ENCODE measurements around the gene ARHGAP26.

The ARHGAP26 gene

GRCh38 chr5:142881076-142881783 lies 111.1 kb downstream of the ARHGAP26 start:
- DNase-seq = no peak

- DNase-seq = no peak
Measured at GRCh38 chr5:142881784-142882126, 111.6 kb downstream of the ARHGAP26 start.

- no peak for DNase-seq
Measured at GRCh38 chr5:142883025-142883424, 112.8 kb downstream of the ARHGAP26 start.

- no peak for DNase-seq
Measured at GRCh38 chr5:142883438-142883837, 113.3 kb downstream of the ARHGAP26 start.

GRCh38 chr5:142884029-142884428 lies 113.9 kb downstream of the ARHGAP26 start:
- DNase-seq = no peak

- DNase-seq = no peak
Measured at GRCh38 chr5:142886211-142886610, 116.0 kb downstream of the ARHGAP26 start.

GRCh38 chr5:142886956-142887355 lies 116.8 kb downstream of the ARHGAP26 start:
- DNase-seq = no peak

GRCh38 chr5:142888469-142889085 lies 118.4 kb downstream of the ARHGAP26 start:
- no peak for DNase-seq

GRCh38 chr5:142892021-142892420 lies 121.8 kb downstream of the ARHGAP26 start:
- no peak for DNase-seq

- no peak for DNase-seq
Measured at GRCh38 chr5:142894315-142894714, 124.1 kb downstream of the ARHGAP26 start.

- DNase-seq = no peak
Measured at GRCh38 chr5:142894749-142895148, 124.6 kb downstream of the ARHGAP26 start.

GRCh38 chr5:142896325-142897007 lies 126.3 kb downstream of the ARHGAP26 start:
- DNase-seq = no peak

GRCh38 chr5:142897328-142897727 lies 127.2 kb downstream of the ARHGAP26 start:
- no peak for DNase-seq

GRCh38 chr5:142900927-142901326 lies 130.8 kb downstream of the ARHGAP26 start:
- no peak for DNase-seq

GRCh38 chr5:142901476-142902185 lies 131.5 kb downstream of the ARHGAP26 start:
- DNase-seq = no peak

GRCh38 chr5:142902186-142902965 lies 132.2 kb downstream of the ARHGAP26 start:
- no peak for DNase-seq

- DNase-seq = no peak
Measured at GRCh38 chr5:142904416-142904815, 134.2 kb downstream of the ARHGAP26 start.

- DNase-seq = no peak
Measured at GRCh38 chr5:142905348-142905747, 135.2 kb downstream of the ARHGAP26 start.

GRCh38 chr5:142906863-142907671 lies 136.9 kb downstream of the ARHGAP26 start:
- DNase-seq = no peak

GRCh38 chr5:142908659-142909058 lies 138.5 kb downstream of the ARHGAP26 start:
- DNase-seq = no peak

- no peak for DNase-seq
Measured at GRCh38 chr5:142910128-142910527, 140.0 kb downstream of the ARHGAP26 start.

- no peak for DNase-seq
Measured at GRCh38 chr5:142911170-142911569, 141.0 kb downstream of the ARHGAP26 start.
